OCI-M2 (cell line): ENCODE results near the gene PHLPP1.

Source experiments
- DNase-seq: peaks from one replicate; lab custom pipeline; 2025; ENCODE audit not compliant: unreplicated experiment; lab: John Stamatoyannopoulos, UW

PHLPP1 gene

DNA sequence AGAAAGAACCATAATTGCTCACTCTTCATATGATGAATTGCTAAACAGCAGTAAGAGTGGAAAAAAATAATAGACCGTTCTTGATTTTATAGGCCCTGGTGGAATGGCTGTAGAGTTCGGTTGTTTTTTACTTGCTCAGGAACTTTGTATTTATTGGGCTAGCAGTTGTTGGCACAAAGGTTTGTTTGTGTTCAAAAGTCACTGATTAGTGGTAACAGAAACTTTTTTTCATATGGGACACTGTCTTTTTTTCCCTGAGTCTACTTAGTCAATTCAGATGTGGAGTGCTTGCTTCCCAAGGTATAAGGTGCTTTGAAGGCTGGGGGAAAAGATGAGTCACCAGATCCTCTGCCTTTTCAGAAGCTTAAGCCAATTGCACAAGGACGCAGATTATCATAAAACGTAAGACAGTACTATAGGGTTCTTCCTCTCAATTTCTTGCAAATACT lies 25.8 kb downstream of the PHLPP1 start:
- DNase-seq, result no peak

DNA sequence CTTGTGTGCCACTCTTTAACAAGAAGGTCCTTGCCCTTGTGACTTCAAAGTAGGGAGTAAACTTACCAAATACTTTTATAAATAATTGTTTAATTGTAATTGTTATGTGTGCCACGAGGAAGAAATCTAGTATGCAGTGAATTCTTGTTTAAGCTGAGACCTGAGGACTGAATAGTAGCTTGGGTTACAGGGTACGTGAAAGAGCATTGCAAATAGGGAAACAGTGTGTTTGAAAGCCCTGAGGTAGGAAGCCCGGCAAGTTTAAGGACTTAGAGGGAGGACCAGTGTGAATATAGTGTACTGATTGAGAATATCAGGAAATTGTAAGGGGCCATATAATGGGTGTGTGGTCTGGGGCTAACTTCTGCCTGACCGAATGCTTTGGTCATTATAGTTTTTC lies 26.2 kb downstream of the PHLPP1 start:
- DNase-seq, result no peak

GRCh38 chr18:62744076-62744968 lies 29.0 kb downstream of the PHLPP1 start:
- DNase-seq, result no peak

DNA sequence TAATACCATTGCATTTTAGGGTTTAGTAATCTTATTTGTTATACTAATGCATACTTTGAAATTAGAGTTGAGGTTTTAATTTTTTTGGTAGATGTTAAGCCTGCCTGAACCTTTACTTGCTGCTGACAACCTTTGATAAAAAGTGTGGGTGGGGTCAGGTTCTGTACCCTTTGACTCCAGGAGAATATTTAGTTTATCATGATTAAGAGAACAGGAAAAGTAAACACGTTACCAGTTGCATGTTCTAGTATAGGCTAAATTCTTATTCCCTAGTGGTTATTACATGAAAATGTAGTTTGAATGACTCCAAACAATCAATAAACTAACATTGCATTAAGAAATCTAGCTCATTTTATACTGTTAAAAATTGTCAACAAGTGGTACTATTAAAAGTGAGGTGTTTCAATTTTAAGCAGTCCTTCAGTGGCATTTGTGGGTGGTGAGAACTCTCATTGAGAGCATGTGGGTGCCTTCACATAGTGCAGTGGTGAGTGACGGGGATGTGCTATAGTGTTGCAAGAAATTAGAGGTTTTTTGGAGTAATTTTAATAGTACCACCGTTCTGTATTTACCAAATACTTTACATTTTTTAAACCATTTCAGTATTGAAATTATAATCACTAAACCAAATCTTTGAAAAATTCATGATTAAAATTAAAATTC lies 29.9 kb downstream of the PHLPP1 start:
- DNase-seq, result no peak

DNA sequence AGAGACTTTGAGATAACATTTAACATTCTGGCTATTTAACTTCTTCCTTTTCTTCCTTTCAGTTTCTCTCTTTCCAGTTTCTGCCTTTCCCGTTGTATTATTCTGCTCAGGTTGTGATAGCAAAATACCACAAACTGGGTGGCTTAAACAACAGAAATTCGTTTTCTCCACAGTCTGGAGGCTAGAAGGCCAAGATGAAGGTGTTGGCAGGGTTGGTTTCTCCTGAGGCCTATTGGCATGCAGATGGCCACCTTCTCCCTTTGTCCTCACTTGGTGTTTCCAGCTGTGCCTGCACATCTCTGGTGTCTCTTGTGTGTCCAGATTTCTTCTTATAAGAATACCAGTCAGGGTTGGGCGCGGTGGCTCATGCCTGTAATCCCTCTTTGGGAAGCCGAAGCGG lies 34.0 kb downstream of the PHLPP1 start:
- DNase-seq, result no peak

DNA sequence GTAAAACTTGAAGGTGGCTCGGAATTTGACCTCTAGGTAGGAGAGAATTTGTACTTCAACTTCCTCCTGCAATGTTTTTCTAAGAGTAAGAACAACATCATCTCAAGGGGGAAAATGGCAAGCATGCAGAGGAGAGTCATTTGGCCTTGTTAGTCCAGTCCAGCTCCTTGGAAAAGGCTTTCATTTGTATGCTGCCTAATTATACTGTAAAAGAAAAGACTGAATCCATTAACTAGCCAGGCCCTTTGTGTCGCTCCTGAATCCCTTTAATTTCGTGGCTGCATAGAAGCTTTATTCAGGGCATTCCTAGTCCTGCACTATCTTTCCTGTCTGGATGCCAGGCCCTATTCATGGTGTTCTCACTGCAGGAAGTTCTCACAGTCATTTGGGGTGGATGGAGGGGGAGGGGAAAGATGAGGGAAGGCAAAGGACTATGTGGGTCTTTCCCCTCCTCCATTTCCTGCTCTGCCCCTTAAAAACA lies 36.0 kb downstream of the PHLPP1 start:
- DNase-seq, result no peak

GRCh38 chr18:62751977-62752376 lies 36.6 kb downstream of the PHLPP1 start:
- no peak for DNase-seq

DNA sequence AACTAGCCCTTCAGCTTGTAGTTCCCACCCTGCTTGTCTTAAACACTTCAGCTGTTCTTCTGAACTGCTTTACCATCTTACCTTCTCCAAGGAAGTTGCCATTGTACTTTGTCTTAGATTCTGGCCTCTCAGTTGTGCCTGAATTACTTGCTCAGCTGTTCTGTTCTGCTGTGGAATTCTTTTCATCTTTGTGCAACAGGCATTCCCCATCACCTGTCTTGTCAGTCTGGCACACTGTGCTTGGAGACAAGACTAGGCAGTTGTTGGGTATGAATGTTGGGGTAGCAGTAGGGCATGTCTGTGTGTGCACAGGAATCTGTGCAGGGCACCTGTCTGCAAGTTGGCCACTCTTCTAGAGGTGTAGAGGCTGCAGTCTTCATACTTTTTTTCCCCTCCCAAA lies 38.7 kb downstream of the PHLPP1 start:
- no peak for DNase-seq

DNA sequence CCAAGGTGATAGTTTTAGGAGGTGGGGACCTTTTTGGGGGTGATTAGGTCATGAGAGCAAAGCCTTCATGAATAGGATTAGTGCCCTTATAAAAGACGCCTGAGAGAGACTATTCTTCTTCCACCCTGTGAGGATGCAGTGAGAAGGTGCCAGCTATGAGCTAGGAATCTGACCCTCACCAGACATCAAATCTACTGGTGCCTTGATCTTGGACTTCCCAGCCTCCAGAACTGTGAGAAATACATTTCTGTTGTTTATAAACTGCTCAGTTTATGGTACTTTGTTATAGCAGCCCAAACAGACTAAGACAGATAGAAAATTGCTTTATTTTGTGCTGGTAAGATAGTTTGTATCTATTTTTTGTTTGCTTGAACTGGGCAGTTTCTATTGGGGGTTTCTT lies 40.1 kb downstream of the PHLPP1 start:
- no peak for DNase-seq

DNA sequence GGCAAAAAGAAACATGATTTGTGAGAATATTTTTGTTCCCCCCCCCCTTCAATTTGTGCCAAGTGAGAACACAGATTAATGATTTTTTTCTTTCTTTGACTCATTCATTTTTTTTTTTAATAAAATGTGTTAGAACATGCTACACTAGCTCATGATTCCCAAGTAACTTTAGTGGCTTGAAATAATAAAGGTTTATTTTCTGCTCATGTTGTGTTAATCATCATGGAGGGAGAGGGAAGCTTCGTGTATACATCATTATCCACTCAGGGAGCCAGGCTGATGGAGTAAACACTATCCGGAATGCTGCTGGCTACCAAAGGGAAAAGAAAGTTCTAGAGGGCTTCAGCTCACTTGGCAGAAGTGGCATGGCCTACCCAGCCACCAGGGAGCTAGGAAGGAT lies 40.6 kb downstream of the PHLPP1 start:
- no peak for DNase-seq

DNA sequence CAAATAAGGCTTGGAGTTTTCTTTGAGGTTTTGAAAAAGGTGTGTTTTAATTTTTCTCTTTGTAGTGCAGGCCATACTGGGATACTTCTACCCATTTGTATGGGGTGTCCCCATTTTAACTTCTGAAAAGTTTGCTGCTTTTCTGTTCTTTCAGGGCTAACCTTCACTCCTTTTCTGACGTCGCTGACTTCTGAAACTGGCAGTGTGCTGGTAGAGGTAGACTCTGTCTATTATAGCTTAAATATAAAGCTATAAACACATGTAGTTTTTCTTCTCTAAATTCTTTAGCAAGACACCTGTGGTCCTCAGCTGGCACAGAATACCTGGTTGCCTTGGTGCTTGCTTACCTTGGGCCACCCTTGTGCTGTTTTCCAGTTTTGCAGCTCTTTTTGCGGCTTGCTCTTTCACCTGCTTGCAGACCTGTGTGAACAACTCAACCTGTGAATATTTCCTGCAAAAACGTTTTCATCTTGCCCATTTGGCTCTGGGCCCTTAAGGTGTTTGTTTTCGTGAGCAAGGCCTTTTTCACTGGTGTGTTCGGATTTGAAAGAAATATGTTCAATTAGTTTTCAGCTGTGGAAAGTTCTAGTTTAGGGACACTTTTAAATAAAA lies 42.2 kb downstream of the PHLPP1 start:
- no peak for DNase-seq

- DNase-seq, result no peak
Observed at GRCh38 chr18:62758591-62758990, 43.2 kb downstream of the PHLPP1 start.

DNA sequence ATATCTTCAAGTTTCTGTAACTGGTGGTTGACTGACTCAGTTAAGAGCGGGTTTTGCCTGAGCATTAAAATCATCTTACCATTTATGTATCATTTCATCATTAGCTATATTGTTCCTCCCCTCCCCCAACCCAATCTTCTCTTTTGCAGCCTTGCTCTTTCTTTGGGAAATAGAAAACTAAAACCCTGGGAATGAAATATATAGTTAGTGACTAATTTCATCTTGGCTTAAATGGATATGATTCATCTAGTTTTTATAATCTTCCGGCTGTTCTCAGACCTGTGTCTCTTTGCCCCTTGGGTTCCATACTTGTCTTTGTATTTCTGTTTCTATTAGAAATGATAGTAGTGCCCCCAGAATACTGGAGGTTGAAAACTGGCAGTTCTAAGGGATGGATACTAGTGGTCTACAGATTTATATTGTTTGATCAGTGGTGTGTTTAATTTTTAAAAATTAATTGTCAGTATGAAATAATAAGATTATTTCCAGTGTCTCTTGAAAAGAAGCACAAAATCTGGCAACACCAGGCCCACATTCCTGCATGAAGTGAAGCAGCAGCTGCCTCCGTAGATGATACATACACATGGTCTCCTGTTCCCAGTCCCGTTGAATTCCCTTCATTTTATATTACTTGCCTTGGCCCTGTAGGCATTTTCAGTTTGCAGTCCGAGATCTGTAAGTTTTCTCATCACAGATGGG lies 44.5 kb downstream of the PHLPP1 start:
- DNase-seq, result no peak

GRCh38 chr18:62760403-62760734 lies 45.0 kb downstream of the PHLPP1 start:
- DNase-seq, result no peak

- no peak for DNase-seq
Observed at GRCh38 chr18:62763101-62763521, 47.8 kb downstream of the PHLPP1 start.

GRCh38 chr18:62766266-62766665 lies 50.9 kb downstream of the PHLPP1 start:
- DNase-seq, result no peak

- no peak for DNase-seq
Observed at GRCh38 chr18:62767321-62767720, 52.0 kb downstream of the PHLPP1 start.

GRCh38 chr18:62767836-62768557 lies 52.7 kb downstream of the PHLPP1 start:
- no peak for DNase-seq

- DNase-seq, result no peak
Observed at GRCh38 chr18:62768558-62768943, 53.2 kb downstream of the PHLPP1 start.

DNA sequence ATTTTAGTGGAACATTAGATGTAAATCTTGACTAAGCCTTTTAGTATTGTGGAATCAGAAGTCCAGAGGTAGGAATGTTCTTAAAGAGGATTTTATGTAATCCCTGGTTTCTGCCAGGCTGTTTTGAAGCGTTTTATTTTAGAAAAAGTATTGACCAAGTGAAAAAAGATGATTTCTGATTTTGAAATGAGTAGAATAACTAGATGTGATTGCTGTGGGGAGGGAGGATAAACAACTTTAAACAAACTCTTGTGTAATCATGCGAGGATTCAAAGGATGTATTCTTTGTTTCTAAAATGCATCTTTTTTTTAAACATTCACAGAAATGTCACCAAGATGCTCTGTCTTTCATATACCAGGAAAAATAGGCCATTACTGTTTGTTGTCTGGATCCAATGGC lies 53.9 kb downstream of the PHLPP1 start:
- no peak for DNase-seq
